Measurements from ENCODE around the gene DNER. TPM values are rescaled to one million over a fixed set of nuclear protein-coding genes. Genes with fewer than 3 reads are reported as not detected.

Gene DNER
- total and polyA plus RNA-seq, 2 donors (not counting 1 experiment from before 2014, with no cell fraction given): not detected

DNA sequence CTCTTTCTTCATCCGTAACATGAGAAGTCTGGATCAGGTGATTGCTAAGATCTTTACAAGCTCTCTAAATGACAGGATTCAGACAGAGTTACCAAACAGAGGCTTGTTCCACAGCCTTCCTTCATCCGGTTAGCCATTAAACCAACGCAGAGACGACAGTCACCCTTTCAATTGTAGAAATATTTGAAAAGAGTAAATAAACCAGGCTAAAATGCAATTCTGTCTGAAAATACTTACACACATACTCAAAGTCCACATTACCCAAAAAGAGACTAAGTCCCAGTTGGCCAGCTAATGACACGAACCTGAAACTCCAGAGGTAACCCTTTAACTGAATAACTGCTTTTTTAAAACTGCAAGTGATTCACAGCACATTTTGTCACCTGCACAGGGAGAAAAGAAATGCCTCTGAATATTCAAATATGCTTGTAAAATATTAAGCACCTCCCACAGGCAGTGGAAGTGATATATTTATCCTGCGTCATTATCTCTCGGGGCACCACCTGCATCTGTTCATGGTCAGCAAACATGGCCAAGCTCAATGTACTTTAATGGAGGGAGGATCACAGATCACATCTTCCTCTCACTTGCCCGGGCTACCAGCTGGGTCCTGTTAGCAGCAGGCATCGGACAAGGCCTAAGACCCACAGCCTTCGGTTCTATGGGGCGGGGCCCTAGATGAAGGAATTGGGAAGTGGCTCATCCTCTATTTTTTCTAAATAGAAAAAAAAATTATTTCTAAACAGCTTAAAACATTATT, 38.8 kb upstream of the DNER start:
- Histone ChIP-seq H3K4me3 (ENCODE audit: control extremely low read depth in 1 of 5, extremely low read depth in 1 of 5, insufficient read depth in 1 of 5, low read depth in 2 of 5, low read length in 4 of 5) (no peak overlapping the region), H3K4me2 (replicated peaks; ENCODE audit: low read depth, low read length, poor library complexity, severe bottlenecking) (no peak overlapping the region), H3K36me3 (replicated peaks in 1 of 2; ENCODE audit: control extremely low read depth in 1 of 2, control insufficient read depth in 1 of 2, extremely low read depth in 1 of 2, insufficient read depth in 2 of 2, low read length in 1 of 2) (no peaks in the 10 kb centered on the region), H4K20me1 (ENCODE audit: control insufficient read depth, insufficient read depth, low read length, poor library complexity, severe bottlenecking) (no peaks in the 10 kb centered on the region), H3K27me3 (replicated peaks in 1 of 4; ENCODE audit: control extremely low read depth in 1 of 4, control insufficient read depth in 3 of 4, insufficient read depth in 4 of 4, low read length in 3 of 4) (no peaks in the 10 kb centered on the region), H3K79me2 (ENCODE audit: control insufficient read depth, insufficient read depth, low read length) (no peaks in the 10 kb centered on the region), H3K4me1 (ENCODE audit: control insufficient read depth in 2 of 2, insufficient read depth in 2 of 2, low read length in 2 of 2) (peaks cover 0 to 4% of the 10 kb centered on the region in 2 donors), H3K9me3 (ENCODE audit: control extremely low read depth in 1 of 3, control insufficient read depth in 2 of 3, insufficient read depth in 1 of 3, low read length in 2 of 3) (no peaks in the 10 kb centered on the region), H2AFZ (ENCODE audit: insufficient read depth, low read depth, low read length, poor library complexity, severe bottlenecking) (no peak overlapping the region), H3K9ac (ENCODE audit: low read length) (no peak overlapping the region), H3K27ac (ENCODE audit: low read length in 2 of 2) (no peak overlapping the region)
- Mint-ChIP-seq H3K9me3 (ENCODE audit: insufficient read depth) (no peaks in the 10 kb centered on the region), H3K4me1 (peaks cover 3% of the 10 kb centered on the region), H3K27ac (no peak overlapping the region), H3K27me3 (no peaks in the 10 kb centered on the region), H3K4me3 (no peak overlapping the region)
- ChIA-PET POLR2A (no interaction called here), CTCF (no interaction called here)
- TF ChIP-seq, protein P1, sequence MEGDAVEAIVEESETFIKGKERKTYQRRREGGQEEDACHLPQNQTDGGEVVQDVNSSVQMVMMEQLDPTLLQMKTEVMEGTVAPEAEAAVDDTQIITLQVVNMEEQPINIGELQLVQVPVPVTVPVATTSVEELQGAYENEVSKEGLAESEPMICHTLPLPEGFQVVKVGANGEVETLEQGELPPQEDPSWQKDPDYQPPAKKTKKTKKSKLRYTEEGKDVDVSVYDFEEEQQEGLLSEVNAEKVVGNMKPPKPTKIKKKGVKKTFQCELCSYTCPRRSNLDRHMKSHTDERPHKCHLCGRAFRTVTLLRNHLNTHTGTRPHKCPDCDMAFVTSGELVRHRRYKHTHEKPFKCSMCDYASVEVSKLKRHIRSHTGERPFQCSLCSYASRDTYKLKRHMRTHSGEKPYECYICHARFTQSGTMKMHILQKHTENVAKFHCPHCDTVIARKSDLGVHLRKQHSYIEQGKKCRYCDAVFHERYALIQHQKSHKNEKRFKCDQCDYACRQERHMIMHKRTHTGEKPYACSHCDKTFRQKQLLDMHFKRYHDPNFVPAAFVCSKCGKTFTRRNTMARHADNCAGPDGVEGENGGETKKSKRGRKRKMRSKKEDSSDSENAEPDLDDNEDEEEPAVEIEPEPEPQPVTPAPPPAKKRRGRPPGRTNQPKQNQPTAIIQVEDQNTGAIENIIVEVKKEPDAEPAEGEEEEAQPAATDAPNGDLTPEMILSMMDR (IDR thresholded peaks at IDR 0.05): no peak
- no peak for TF ChIP-seq EZH2 (IDR thresholded peaks at IDR 0.05; ENCODE audit: borderline replicate concordance, insufficient read depth, low read depth, low read length, poor library complexity, severe bottlenecking)
- intact Hi-C loops (cut with micrococcal nuclease): no loop called here
- DNase-seq (no peak), ATAC-seq (ENCODE audit: low read depth) (no peak)
- 100% methylated on average over 1 of the region's 11 CpGs for WGBS (ENCODE audit: insufficient coverage)

DNA sequence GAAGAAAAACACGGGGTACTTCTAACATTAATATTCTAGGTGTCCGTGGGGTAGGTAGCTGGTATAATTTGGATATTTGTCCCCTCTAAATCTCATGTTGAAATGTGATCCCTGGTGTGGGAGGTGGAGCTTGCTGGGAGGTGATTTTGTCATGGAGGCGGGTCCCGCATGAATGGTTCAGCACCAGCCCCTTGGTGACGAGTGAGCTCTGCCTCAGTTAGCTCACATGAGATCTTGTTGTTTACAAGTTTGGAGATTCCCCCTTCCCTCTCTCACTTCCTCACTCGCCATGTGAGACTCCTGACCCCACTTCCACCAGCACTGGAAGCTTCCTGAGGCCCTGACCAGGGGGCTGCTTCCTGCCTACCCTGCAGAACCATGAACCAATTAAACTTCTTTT, 35.4 kb upstream of the DNER start:
- ChIA-PET POLR2A (no interaction called here), CTCF (no interaction called here)
- no peak overlapping the region for H3K27ac Mint-ChIP-seq
- H4K20me1 ChIP-seq (ENCODE audit: control insufficient read depth, insufficient read depth, low read length, poor library complexity, severe bottlenecking): no peaks in the 10 kb centered on the region
- intact Hi-C loops (cut with micrococcal nuclease): no loop called here
- H3K4me1 ChIP-seq (ENCODE audit: control insufficient read depth in 2 of 2, insufficient read depth in 2 of 2, low read length in 2 of 2): peaks cover 0 to 4% of the 10 kb centered on the region in 2 donors
- no peak overlapping the region for H3K9ac ChIP-seq (ENCODE audit: low read length)
- no peak overlapping the region for H3K4me2 ChIP-seq (replicated peaks; ENCODE audit: low read depth, low read length, poor library complexity, severe bottlenecking)
- 57% methylated on average over 1 of the region's 6 CpGs for WGBS (ENCODE audit: insufficient coverage)
- TF ChIP-seq, protein P1 (IDR thresholded peaks at IDR 0.05): no peak
- no peak for TF ChIP-seq EZH2 (IDR thresholded peaks at IDR 0.05; ENCODE audit: borderline replicate concordance, insufficient read depth, low read depth, low read length, poor library complexity, severe bottlenecking)
- peaks cover 3% of the 10 kb centered on the region for H3K4me1 Mint-ChIP-seq
- no peak overlapping the region for H3K27ac ChIP-seq (ENCODE audit: low read length in 2 of 2)
- DNase-seq: peak; percentile 18
- H3K27me3 ChIP-seq (replicated peaks in 1 of 4; ENCODE audit: control extremely low read depth in 1 of 4, control insufficient read depth in 3 of 4, insufficient read depth in 4 of 4, low read length in 3 of 4): no peaks in the 10 kb centered on the region
- no peak overlapping the region for H3K4me3 Mint-ChIP-seq
- no peaks in the 10 kb centered on the region for H3K27me3 Mint-ChIP-seq
- H3K4me3 ChIP-seq (ENCODE audit: control extremely low read depth in 1 of 5, extremely low read depth in 1 of 5, insufficient read depth in 1 of 5, low read depth in 2 of 5, low read length in 4 of 5): no peak overlapping the region
- no peaks in the 10 kb centered on the region for H3K9me3 ChIP-seq (ENCODE audit: control extremely low read depth in 1 of 3, control insufficient read depth in 2 of 3, insufficient read depth in 1 of 3, low read length in 2 of 3)
- no peaks in the 10 kb centered on the region for H3K9me3 Mint-ChIP-seq (ENCODE audit: insufficient read depth)
- ATAC-seq (ENCODE audit: low read depth): no peak
- no peaks in the 10 kb centered on the region for H3K36me3 ChIP-seq (replicated peaks in 1 of 2; ENCODE audit: control extremely low read depth in 1 of 2, control insufficient read depth in 1 of 2, extremely low read depth in 1 of 2, insufficient read depth in 2 of 2, low read length in 1 of 2)
- no peak overlapping the region for H2AFZ ChIP-seq (ENCODE audit: insufficient read depth, low read depth, low read length, poor library complexity, severe bottlenecking)
- no peaks in the 10 kb centered on the region for H3K79me2 ChIP-seq (ENCODE audit: control insufficient read depth, insufficient read depth, low read length)
